NOMO-1 (cell line): ENCODE data around the gene TECR.
"Not testable (repeated sequence)": the region's sequence is repeated elsewhere in the genome, so short reads cannot be mapped to it uniquely, and the experiment has no call there.

Source experiments
- DNase-seq, 2 experiments: peaks; one replicate each; lab custom pipeline; 2025; ENCODE audit not compliant: unreplicated experiment in 2 of 2; lab: John Stamatoyannopoulos, UW

The TECR gene

GRCh38 chr19:14529254-14530004 is at the start of gene TECR:
Gene TECR, plus strand, starts transcription at chr19:14529594. Its CDS starts 103 bp downstream, at chr19:14529697.
- peak; percentile 99 to 100 for DNase-seq

- peak; percentile 30 to 53 for DNase-seq
Observed at GRCh38 chr19:14479975-14480699, 49.3 kb upstream of the TECR start.

- no peak for DNase-seq
Observed at GRCh38 chr19:14480700-14481079, 48.7 kb upstream of the TECR start.

GRCh38 chr19:14482172-14482941 is 47.0 kb upstream of the TECR start:
- no peak for DNase-seq

- no peak for DNase-seq
Observed at GRCh38 chr19:14487370-14488125, 41.8 kb upstream of the TECR start.

- DNase-seq, result no peak
Observed at GRCh38 chr19:14492756-14493337, 36.5 kb upstream of the TECR start.

- no peak for DNase-seq
Observed at GRCh38 chr19:14494411-14494810, 35.0 kb upstream of the TECR start.

GRCh38 chr19:14494910-14495671 is 34.3 kb upstream of the TECR start:
- no peak for DNase-seq

GRCh38 chr19:14495672-14496028 is 33.7 kb upstream of the TECR start:
- DNase-seq, result no peak

- peak; percentile 84 to 90 for DNase-seq
Observed at GRCh38 chr19:14496029-14496833, 33.2 kb upstream of the TECR start, which contains the start of gene GIPC1. Gene GIPC1, minus strand, starts transcription at chr19:14496127. Its CDS starts 13,151 bp downstream, at chr19:14482976.

GRCh38 chr19:14496834-14497227 is 32.6 kb upstream of the TECR start:
- DNase-seq, result no peak

GRCh38 chr19:14497228-14497921 is 32.0 kb upstream of the TECR start:
- no peak for DNase-seq

- no peak for DNase-seq
Observed at GRCh38 chr19:14502334-14503092, 26.9 kb upstream of the TECR start.

GRCh38 chr19:14503285-14503684 is 26.1 kb upstream of the TECR start:
- DNase-seq, result no peak

GRCh38 chr19:14504575-14504974 is 24.8 kb upstream of the TECR start:
- DNase-seq, result not testable (repeated sequence)

- peak in 1 of 2 experiments; percentile 30 for DNase-seq
Observed at GRCh38 chr19:14505488-14506239, 23.7 kb upstream of the TECR start.
